Measurements from ENCODE around the gene ILKAP. TPM values are rescaled to one million over a fixed set of nuclear protein-coding genes. Genes with fewer than 3 reads are reported as not detected.

ILKAP gene
- total RNA-seq, 4 donors from 2014 or later, result 27.3 to 36.0 (median 34.3) TPM

DNA sequence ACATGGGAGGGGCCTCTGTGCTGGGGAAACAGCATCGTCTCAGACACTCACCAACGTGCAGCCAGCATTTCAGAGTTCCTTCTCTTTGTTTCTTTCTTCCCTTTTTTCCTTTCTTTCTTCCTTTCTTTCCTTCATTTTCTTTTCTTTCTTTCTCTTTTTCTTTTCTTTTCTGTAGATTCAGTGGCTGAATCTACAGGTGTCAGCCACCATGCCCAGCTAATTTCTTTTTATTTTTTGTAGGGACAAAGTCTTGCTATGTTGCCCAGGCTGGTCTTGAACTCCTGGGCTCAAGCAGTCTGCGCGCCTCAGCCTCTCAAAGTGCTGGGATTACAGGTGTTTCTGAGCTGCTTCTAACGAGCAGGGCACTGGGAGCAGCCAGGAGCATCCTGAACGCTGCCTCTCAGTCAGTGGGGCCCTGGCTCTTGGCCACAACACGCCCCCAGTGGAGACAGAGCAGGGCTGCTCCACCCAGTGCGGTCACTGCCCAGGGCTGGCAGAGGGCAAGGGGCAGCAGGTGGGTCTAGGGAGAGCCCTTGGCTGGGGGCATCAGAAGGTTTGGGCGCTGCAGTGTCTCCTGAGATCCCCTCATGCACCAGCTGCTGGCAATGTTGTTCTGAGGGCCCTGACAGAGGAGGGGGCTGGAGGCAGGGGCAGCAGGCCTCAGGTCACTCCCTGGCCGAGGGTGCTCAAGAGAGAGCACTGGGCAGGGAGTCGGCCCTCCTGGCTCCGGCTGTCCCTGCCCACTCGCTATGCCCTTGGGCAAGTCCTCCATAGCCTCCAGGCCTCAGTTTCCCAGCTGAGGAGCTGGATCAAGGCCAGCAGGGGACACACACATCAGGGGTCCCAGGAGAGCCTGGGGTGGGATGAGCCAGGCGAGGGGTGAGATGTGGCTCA, 69.7 kb downstream of the ILKAP start:
- no peak overlapping the region for H3K27ac ChIP-seq (replicated peaks in 1 of 4)
- intact Hi-C loops (cut with DNase I), result no loop called here
- no peak for TF ChIP-seq POLR2AphosphoS5 (IDR thresholded peaks at IDR 0.05)
- no peak for TF ChIP-seq POLR2A (IDR thresholded peaks at IDR 0.05; ENCODE audit: low read depth)
- TF ChIP-seq, protein P1, sequence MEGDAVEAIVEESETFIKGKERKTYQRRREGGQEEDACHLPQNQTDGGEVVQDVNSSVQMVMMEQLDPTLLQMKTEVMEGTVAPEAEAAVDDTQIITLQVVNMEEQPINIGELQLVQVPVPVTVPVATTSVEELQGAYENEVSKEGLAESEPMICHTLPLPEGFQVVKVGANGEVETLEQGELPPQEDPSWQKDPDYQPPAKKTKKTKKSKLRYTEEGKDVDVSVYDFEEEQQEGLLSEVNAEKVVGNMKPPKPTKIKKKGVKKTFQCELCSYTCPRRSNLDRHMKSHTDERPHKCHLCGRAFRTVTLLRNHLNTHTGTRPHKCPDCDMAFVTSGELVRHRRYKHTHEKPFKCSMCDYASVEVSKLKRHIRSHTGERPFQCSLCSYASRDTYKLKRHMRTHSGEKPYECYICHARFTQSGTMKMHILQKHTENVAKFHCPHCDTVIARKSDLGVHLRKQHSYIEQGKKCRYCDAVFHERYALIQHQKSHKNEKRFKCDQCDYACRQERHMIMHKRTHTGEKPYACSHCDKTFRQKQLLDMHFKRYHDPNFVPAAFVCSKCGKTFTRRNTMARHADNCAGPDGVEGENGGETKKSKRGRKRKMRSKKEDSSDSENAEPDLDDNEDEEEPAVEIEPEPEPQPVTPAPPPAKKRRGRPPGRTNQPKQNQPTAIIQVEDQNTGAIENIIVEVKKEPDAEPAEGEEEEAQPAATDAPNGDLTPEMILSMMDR (IDR thresholded peaks at IDR 0.05), result no peak
- no peak for TF ChIP-seq EP300 (IDR thresholded peaks at IDR 0.05)
- no peak overlapping the region for H3K4me3 ChIP-seq
- H3K4me1 ChIP-seq, result peaks cover 11 to 19% (median 16%) of the 10 kb centered on the region in 4 donors
- H3K36me3 ChIP-seq, result peaks cover 0 to 17% (median 0%) of the 10 kb centered on the region in 4 donors
- 67% methylated on average over 6 of the region's 14 CpGs for WGBS
- no peak for DNase-seq (ENCODE audit: extremely low spot score)
- H3K27me3 ChIP-seq, result no peaks in the 10 kb centered on the region
- H3K9me3 ChIP-seq, result no peaks in the 10 kb centered on the region

DNA sequence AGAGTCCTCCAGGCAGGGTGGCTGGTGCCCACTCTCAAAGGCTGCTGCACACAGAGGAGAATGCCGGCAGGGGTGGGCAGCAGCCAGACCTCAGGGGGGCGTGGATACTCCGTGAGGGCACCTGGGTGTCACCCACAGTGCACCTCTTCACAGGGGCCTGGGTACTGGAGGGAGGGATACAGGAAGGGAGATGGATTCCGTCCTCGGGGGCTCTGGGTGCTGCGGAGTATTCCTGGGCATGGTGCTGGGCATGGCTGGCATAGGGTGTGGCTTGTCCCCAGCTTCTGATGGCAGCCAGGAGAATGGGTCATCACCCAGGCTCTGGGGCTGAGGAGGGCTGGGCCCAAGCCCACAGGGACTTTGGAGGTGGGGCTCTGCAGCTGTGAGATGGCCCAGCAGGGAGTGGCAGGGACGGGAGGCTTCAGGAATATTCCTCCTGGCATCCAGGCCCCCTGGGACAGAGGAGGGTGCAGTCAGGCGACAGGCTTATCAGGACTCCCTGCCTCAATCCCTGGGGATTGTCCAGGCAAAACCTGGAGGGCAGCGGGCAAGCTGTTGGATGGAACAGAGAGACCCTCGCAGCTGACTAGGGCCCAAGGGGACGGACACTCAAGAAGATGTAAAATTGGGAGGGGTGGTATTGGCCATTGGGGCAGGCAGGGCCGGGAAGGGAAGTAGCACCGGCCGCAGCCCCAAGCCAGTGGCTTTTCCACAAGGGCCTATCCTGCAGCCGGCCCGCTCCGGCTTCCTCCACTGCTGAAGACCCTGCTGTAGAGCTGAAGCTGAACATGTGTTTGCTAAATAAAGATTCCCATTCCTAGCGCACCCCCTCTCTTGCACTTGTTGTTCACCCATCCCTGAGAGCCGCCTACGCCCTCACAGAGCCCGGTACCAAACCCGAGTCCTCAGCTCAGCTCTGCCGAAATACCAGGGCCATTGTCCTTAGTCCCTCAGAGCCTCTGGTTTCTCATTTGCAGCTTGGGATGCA, 70.7 kb downstream of the ILKAP start:
- TF ChIP-seq POLR2AphosphoS5 (IDR thresholded peaks at IDR 0.05) (no peak), POLR2A (IDR thresholded peaks at IDR 0.05; ENCODE audit: low read depth) (no peak), EP300 (IDR thresholded peaks at IDR 0.05) (no peak)
- TF ChIP-seq, protein P1 (IDR thresholded peaks at IDR 0.05), result no peak
- Histone ChIP-seq H3K4me1 (peaks cover 4 to 14% (median 10%) of the 10 kb centered on the region in 4 donors), H3K4me3 (no peak overlapping the region), H3K36me3 (peaks cover 0 to 17% (median 0%) of the 10 kb centered on the region in 4 donors), H3K27ac (replicated peaks in 1 of 4) (no peak overlapping the region), H3K9me3 (no peaks in the 10 kb centered on the region), H3K27me3 (no peaks in the 10 kb centered on the region)
- WGBS, result 85% methylated on average over 21 of the region's 23 CpGs
- no peak for DNase-seq (ENCODE audit: extremely low spot score)
- intact Hi-C loops (cut with DNase I), result no loop called here

DNA sequence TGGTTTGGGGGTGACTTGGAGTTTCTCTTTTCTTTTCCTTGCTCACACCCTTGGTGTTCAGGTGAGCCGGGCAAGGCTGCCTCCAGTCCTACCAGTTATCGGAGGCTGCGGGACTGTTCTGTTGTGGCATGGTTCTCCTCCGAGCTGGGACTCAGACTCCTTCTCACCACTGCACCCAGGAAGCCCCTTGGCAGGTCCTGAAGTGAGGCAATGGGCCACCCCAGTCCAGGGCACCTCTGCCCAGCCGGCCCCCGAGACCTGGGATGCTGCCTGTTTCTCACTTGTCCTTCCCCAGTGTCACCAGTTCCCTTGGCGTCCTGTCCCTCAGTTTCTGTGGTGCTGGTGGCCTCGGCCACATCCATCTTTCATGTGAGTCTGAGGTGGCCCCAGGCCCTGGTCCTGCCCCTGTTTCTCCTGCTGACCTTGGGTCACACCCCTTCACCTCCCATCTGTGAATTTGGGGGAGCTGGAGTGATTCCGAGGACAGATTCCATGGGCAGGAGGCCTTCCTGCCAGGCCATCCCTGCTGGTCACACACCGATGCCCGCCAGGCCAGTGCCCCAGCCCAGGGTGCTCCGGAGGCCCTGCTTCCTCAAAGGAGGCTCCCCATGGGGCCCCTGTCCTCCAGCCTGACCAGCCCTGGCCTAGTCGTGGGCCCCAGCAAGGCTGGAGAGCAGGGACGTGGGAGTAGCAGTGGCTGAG, 71.6 kb downstream of the ILKAP start:
- H3K36me3 ChIP-seq, result peaks cover 0 to 17% (median 0%) of the 10 kb centered on the region in 4 donors
- no peak for TF ChIP-seq POLR2AphosphoS5 (IDR thresholded peaks at IDR 0.05)
- WGBS, result 89% methylated on average over 10 of the region's 14 CpGs
- intact Hi-C loops (cut with DNase I), result no loop called here
- no peaks in the 10 kb centered on the region for H3K27me3 ChIP-seq
- H3K4me1 ChIP-seq, result peaks cover 9 to 16% (median 11%) of the 10 kb centered on the region in 4 donors
- no peak overlapping the region for H3K27ac ChIP-seq (replicated peaks in 1 of 4)
- H3K9me3 ChIP-seq, result no peaks in the 10 kb centered on the region
- no peak for DNase-seq (ENCODE audit: extremely low spot score)
- H3K4me3 ChIP-seq, result no peak overlapping the region

DNA sequence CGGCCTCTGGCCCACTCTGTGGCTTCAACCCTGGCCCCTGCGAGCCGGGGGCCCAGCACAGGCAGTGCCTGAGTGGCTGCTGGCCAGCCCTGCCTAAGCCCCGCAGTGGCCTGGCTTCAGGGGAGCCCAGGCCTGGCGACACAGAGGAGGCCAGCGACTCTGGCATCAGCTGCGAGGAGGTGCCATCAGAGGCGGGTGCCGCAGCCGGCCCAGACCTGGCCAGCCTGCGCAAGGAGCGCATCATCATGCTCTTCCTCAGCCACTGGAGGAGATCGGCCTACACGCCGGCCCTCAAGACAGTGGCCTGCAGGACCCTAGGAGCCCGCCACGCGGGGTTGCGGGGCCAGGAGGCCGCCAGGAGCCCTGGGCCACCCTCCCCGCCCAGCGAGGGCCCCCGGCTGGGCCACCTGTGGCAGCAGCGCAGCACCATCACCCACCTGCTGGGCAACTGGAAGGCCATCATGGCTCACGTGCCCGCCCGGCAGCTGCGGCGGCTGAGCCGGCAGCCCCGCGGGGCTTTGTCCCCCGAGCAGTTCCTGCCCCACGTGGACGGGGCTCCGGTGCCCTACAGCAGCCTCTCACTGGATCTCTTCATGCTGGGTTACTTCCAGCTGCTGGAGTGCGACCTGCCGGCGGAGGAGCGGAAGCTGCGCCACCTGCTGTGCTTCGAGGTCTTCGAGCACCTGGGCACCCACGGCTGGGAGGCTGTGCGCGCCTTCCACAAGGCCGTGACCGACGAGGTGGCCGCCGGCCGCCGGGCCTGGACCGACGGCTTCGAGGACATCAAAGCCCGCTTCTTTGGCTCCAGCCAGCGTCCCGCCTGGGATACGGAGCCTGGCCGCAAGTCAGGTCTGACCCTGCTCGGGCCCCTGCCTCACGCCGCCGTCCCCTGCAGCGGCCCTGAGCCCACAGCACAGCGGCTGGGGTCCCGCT, 72.5 kb downstream of the ILKAP start:
- DNase-seq (ENCODE audit: extremely low spot score), result no peak
- Histone ChIP-seq H3K4me3 (no peak overlapping the region), H3K27ac (replicated peaks in 1 of 4) (no peak overlapping the region), H3K4me1 (peaks cover 5 to 15% (median 11%) of the 10 kb centered on the region in 4 donors), H3K9me3 (no peaks in the 10 kb centered on the region), H3K27me3 (no peaks in the 10 kb centered on the region), H3K36me3 (peaks cover 0 to 17% (median 0%) of the 10 kb centered on the region in 4 donors)
- intact Hi-C loops (cut with DNase I), result no loop called here
- 93% methylated on average over 33 of the region's 68 CpGs for WGBS
- no peak for TF ChIP-seq POLR2AphosphoS5 (IDR thresholded peaks at IDR 0.05)

Data from esophagus muscularis mucosa (tissue), 4 donors.